PC-9 (cell line): ENCODE measurements around the gene AMACR. TPM values are rescaled to one million over a fixed set of nuclear protein-coding genes. Genes with fewer than 3 reads are reported as not detected.

ENCODE experiments used
- BruUV-seq: library from RNA; stranded (reverse); fragments of 400-500 nt; replicated peaks from 2 replicates; lab custom pipeline; 2021; lab: Mats Ljungman, UMichigan
- CTCF ChIA-PET: fragments of 300-600 bp; sonication (Branson Sonifier 250); formaldehyde crosslinking; loops from one replicate; lab custom pipeline; 2022; ENCODE audit warnings: antibody characterized with exemption; lab: Charles Lee
- POLR2A ChIA-PET: fragments of 300-600 bp; sonication (Branson Sonifier 250); formaldehyde crosslinking; loops from one replicate; lab custom pipeline; 2022; ENCODE audit warnings: antibody characterized with exemption; ENCODE audit not compliant: unreplicated experiment; lab: Charles Lee
- DNase-seq, 2 experiments: peaks; one replicate each; pipeline versions ENCODE4 v3.0.0 to v3.0.0-alpha.2; 2015 to 2022; ENCODE audit warnings: mixed read lengths in 1 of 2
- H2AFZ ChIP-seq: fragments of 200-600 bp; sonication (generic); 2 replicates; pipeline ENCODE4 v1.8.1; 2017; ENCODE audit warnings: antibody characterized with exemption
- H3F3A ChIP-seq: fragments of 200-600 bp; sonication (generic); 2 replicates; pipeline ENCODE4 v1.8.1; 2017; ENCODE audit warnings: antibody characterized with exemption, mild to moderate bottlenecking, low read depth; ENCODE audit not compliant: insufficient read depth
- H3K27ac ChIP-seq: fragments of 200-600 bp; sonication (generic); 2 replicates; pipeline ENCODE4 v1.6.1; 2016; ENCODE audit warnings: mixed run types
- H3K27me3 ChIP-seq: fragments of 200-600 bp; sonication (generic); 2 replicates; pipeline ENCODE4 v1.6.1; 2016; ENCODE audit warnings: low read depth, mixed run types; ENCODE audit not compliant: insufficient read depth
- H3K36me3 ChIP-seq: fragments of 200-600 bp; sonication (generic); 2 replicates; pipeline ENCODE4 v1.6.1; 2016; ENCODE audit warnings: low read depth, mixed run types
- H3K4me1 ChIP-seq: fragments of 200-600 bp; sonication (generic); replicated peaks from 2 replicates; pipeline ENCODE4 v1.6.1; 2016; ENCODE audit warnings: mixed run types; ENCODE audit not compliant: insufficient read depth
- H3K4me2 ChIP-seq: fragments of 200-600 bp; sonication (generic); 2 replicates; pipeline ENCODE4 v1.6.1; 2017; ENCODE audit warnings: mixed run types
- H3K4me3 ChIP-seq: fragments of 200-600 bp; sonication (generic); 2 replicates; pipeline ENCODE4 v1.6.1; 2016; ENCODE audit warnings: mixed run types
- H3K79me2 ChIP-seq: fragments of 200-600 bp; sonication (generic); 2 replicates; pipeline ENCODE4 v1.6.1; 2017; ENCODE audit warnings: low read depth, mixed run types
- H3K9me2 ChIP-seq: fragments of 200-600 bp; sonication (generic); 2 replicates; pipeline ENCODE4 v1.8.1; 2017; ENCODE audit warnings: mild to moderate bottlenecking; ENCODE audit not compliant: insufficient read depth
- H3K9me3 ChIP-seq: fragments of 200-600 bp; sonication (generic); 2 replicates; pipeline ENCODE4 v1.8.1; 2016; ENCODE audit warnings: low read depth; ENCODE audit not compliant: insufficient read depth
- H4K20me1 ChIP-seq: fragments of 200-600 bp; sonication (generic); 2 replicates; pipeline ENCODE4 v1.8.1; 2017; ENCODE audit not compliant: insufficient read depth
- EZH2 ChIP-seq: fragments of 200-600 bp; sonication (generic); IDR thresholded peaks from 2 replicates; pipeline ENCODE4 v1.8.0; 2017; ENCODE audit warnings: antibody characterized with exemption, low read depth
- intact Hi-C: fragments of 100-400 bp; cut with micrococcal nuclease; formaldehyde crosslinking; loops from one replicate; pipeline ENCODE4 v1.10.0; 2022; ENCODE audit not compliant: unreplicated experiment
- total RNA-seq: library from RNA; stranded (reverse); gene quantifications from 2 replicates; pipeline ENCODE4 v1.2.3, GENCODE V29; 2021
- TF ChIP-seq, protein P1 (sequence below): fragments of 200-600 bp; sonication (generic); conservative IDR thresholded peaks from 2 replicates; pipeline ENCODE4 v1.6.1; 2017; ENCODE audit warnings: mixed run types, antibody characterized with exemption, mild to moderate bottlenecking, moderate library complexity

Gene AMACR
- total RNA-seq, 1 experiment from 2014 or later = 31.2 TPM

- DNase-seq = no peak
- Histone ChIP-seq H3K27me3 (no peaks in the 10 kb centered on the region), H2AFZ (no peak within 1 kb of the TSS), H3F3A (no peaks in the 10 kb centered on the region), H3K4me2 (no peak within 1 kb of the TSS), H3K9me3 (no peaks in the 10 kb centered on the region), H3K36me3 (no peaks in the 10 kb centered on the region), H4K20me1 (no peaks in the 10 kb centered on the region), H3K79me2 (no peaks in the 10 kb centered on the region), H3K9me2 (no peaks in the 10 kb centered on the region), H3K4me1 (no peaks in the 10 kb centered on the region), H3K27ac (no peak within 1 kb of the TSS), H3K4me3 (no peak within 1 kb of the TSS)
- ChIA-PET CTCF (no interaction called here), POLR2A (no interaction called here)
- BruUV-seq = no TSS peak
- intact Hi-C loops = no loop called here
- TF ChIP-seq EZH2 = no peak
- TF ChIP-seq, protein P1, sequence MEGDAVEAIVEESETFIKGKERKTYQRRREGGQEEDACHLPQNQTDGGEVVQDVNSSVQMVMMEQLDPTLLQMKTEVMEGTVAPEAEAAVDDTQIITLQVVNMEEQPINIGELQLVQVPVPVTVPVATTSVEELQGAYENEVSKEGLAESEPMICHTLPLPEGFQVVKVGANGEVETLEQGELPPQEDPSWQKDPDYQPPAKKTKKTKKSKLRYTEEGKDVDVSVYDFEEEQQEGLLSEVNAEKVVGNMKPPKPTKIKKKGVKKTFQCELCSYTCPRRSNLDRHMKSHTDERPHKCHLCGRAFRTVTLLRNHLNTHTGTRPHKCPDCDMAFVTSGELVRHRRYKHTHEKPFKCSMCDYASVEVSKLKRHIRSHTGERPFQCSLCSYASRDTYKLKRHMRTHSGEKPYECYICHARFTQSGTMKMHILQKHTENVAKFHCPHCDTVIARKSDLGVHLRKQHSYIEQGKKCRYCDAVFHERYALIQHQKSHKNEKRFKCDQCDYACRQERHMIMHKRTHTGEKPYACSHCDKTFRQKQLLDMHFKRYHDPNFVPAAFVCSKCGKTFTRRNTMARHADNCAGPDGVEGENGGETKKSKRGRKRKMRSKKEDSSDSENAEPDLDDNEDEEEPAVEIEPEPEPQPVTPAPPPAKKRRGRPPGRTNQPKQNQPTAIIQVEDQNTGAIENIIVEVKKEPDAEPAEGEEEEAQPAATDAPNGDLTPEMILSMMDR = no peak
Measured at GRCh38 chr5:34043099-34043876, 35.4 kb upstream of the AMACR start, which contains the start of gene C1QTNF3. C1QTNF3 (minus strand) TSS chr5:34043213; CDS start chr5:34043125, 88 bp downstream.

- Histone ChIP-seq H3F3A (no peaks in the 10 kb centered on the region), H4K20me1 (no peaks in the 10 kb centered on the region), H3K27ac (no peak overlapping the region), H3K4me1 (no peaks in the 10 kb centered on the region), H3K36me3 (no peaks in the 10 kb centered on the region), H3K9me3 (no peaks in the 10 kb centered on the region), H2AFZ (no peak overlapping the region), H3K27me3 (no peaks in the 10 kb centered on the region), H3K4me3 (no peak overlapping the region), H3K9me2 (no peaks in the 10 kb centered on the region), H3K79me2 (no peaks in the 10 kb centered on the region), H3K4me2 (no peak overlapping the region)
- intact Hi-C loops = no loop called here
- ChIA-PET POLR2A (no interaction called here), CTCF (no interaction called here)
- TF ChIP-seq EZH2 = no peak
- TF ChIP-seq, protein P1 = no peak
- no TSS peak for BruUV-seq
- no peak for DNase-seq
Measured at GRCh38 chr5:34042321-34042720, 34.5 kb upstream of the AMACR start.

DNA sequence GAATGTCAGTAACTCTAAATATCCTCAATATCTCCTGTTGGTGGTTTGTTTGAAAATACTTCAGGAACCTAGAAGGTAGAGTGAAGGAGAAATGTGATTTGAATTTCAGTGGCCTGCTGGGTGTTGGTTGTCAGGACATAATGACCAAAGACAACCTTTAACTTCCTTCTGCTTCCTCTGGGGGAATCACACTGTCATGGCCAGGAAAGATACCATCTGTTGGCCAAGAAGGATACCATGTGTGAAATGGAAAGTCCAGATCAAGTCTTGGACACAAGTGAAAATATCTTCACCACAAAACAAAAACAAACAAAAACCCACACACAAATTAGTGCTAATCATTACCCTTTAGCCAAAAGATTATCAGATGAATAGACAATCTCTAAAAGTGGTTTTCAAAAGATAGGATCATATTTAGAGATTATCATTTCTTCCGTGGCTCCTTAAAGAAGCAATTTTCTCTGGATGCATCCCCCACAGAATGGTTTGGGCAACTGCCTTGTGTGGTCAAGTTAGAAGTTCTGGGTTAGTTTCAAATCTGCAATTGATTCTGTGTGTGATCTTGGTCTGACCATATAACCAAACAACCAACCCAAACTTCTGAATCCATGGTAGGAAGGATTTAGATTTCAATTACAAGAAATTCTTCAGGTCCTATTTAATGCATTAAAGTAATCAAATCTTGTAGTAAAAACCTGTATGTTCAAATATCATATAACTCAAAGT, 33.6 kb upstream of the AMACR start:
- Histone ChIP-seq H3K27ac (no peak overlapping the region), H4K20me1 (no peaks in the 10 kb centered on the region), H3K4me2 (no peak overlapping the region), H3K4me1 (no peaks in the 10 kb centered on the region), H3K27me3 (no peaks in the 10 kb centered on the region), H3K79me2 (no peaks in the 10 kb centered on the region), H3K9me3 (no peaks in the 10 kb centered on the region), H3F3A (no peaks in the 10 kb centered on the region), H3K36me3 (no peaks in the 10 kb centered on the region), H3K9me2 (no peaks in the 10 kb centered on the region), H3K4me3 (no peak overlapping the region), H2AFZ (no peak overlapping the region)
- BruUV-seq = no TSS peak
- TF ChIP-seq, protein P1 = no peak
- TF ChIP-seq EZH2 = no peak
- intact Hi-C loops = no loop called here
- POLR2A ChIA-PET = interaction anchor here (0.6 kb wide), 1 partner anchor 35 kb away, joined by 4 read pairs; no protein-coding TSS in a partner anchor
- CTCF ChIA-PET = no interaction called here
- DNase-seq = no peak
